PC-9 (cell line): ENCODE measurements around the gene NT5DC3.

ENCODE experiments used
- EZH2 ChIP-seq: fragments of 200-600 bp; sonication (generic); IDR thresholded peaks from 2 replicates; pipeline ENCODE4 v1.8.0; 2017; ENCODE audit warnings: antibody characterized with exemption, low read depth
- TF ChIP-seq, protein P1 (sequence below): fragments of 200-600 bp; sonication (generic); conservative IDR thresholded peaks from 2 replicates; pipeline ENCODE4 v1.6.1; 2017; ENCODE audit warnings: mixed run types, antibody characterized with exemption, mild to moderate bottlenecking, moderate library complexity

DNA sequence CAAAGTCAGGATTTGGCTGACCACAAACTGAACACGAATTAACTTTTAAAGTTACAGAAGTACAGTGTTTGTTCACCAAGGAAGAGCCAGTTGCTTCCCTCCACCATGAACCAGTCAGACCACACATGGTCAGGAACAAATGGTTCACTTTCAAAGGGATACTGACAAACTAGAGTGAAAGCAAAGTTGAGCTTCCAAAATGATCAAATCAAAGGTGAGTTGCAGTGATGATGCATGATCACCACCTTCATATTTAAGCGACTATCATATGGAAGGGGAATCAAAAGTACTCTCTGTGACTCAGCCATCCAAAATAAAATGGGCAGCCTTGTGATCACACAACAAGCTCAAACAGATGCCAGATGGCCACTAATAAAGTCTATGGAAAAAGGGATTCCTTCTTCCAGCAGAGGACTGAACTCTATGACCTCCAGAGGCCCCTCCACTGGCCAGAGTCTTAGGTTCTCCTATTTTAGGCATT is 13.1 kb downstream of the NT5DC3 start:
- TF ChIP-seq EZH2, result no peak
- TF ChIP-seq, protein P1, sequence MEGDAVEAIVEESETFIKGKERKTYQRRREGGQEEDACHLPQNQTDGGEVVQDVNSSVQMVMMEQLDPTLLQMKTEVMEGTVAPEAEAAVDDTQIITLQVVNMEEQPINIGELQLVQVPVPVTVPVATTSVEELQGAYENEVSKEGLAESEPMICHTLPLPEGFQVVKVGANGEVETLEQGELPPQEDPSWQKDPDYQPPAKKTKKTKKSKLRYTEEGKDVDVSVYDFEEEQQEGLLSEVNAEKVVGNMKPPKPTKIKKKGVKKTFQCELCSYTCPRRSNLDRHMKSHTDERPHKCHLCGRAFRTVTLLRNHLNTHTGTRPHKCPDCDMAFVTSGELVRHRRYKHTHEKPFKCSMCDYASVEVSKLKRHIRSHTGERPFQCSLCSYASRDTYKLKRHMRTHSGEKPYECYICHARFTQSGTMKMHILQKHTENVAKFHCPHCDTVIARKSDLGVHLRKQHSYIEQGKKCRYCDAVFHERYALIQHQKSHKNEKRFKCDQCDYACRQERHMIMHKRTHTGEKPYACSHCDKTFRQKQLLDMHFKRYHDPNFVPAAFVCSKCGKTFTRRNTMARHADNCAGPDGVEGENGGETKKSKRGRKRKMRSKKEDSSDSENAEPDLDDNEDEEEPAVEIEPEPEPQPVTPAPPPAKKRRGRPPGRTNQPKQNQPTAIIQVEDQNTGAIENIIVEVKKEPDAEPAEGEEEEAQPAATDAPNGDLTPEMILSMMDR, result no peak
